Measurements from ENCODE around the gene CYP27A1. TPM values are rescaled to one million over a fixed set of nuclear protein-coding genes. Genes with fewer than 3 reads are reported as not detected.

CYP27A1 gene
- total RNA-seq = 1 to 10 TPM; 3.0 to 4.7 TPM

DNA sequence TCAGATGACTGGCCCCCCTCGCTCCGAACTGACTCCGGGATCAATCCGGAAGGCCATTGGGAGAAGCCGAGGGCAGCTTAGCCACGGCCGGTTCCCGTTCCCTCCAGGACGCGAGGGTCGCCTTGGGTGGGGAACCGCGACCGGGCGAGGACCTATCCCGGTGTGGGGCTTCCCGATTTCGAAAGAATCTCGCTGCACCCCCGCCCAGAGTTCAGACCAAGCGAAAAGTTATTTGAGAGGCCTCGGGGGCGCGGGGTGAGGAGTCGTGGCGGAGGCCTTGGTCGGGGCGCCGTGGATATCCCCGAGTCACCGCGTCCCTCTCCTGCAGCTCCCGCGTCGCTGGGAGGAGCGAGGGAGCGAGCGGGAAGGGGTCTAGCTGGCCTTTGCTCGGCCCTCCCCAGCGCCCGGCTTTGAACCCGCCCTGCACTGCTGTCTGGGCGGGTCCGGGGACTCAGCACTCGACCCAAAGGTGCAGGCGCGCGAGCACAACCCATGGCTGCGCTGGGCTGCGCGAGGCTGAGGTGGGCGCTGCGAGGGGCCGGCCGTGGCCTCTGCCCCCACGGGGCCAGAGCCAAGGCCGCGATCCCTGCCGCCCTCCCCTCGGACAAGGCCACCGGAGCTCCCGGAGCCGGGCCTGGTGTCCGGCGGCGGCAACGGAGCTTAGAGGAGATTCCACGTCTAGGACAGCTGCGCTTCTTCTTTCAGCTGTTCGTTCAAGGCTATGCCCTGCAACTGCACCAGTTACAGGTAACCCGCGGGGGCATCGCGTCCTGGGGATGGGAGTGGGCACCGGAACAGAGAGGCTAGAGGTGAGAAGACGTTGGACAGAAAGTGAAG is at the start of gene CYP27A1:
TSS of gene CYP27A1 (plus strand) at position 457 of the 837 bp plus-strand sequence. CDS start at position 493, 36 bp downstream.
- peak; percentile 36 for ATAC-seq (ENCODE audit: low read depth)
- peaks cover 56% of the 10 kb centered on the region for H3K27me3 Mint-ChIP-seq
- no peak within 1 kb of the TSS for H3K27ac Mint-ChIP-seq
- DNase-seq = peak; percentile 34
- peaks cover 5% of the 10 kb centered on the region for H3K9me3 Mint-ChIP-seq
- H3K4me1 Mint-ChIP-seq = no peaks in the 10 kb centered on the region
- POLR2A ChIA-PET = no interaction called here
- H3K4me3 Mint-ChIP-seq = peak within 1 kb of the TSS; percentile 31
- H3K36me3 Mint-ChIP-seq = peaks cover 8% of the 10 kb centered on the region

GRCh38 chr2:218732761-218733158 is 49.2 kb upstream of the CYP27A1 start:
- Mint-ChIP-seq H3K27me3 (no peaks in the 10 kb centered on the region), H3K9me3 (peaks cover under 1% of the 10 kb centered on the region), H3K27ac (no peak overlapping the region), H3K36me3 (peaks cover 3% of the 10 kb centered on the region), H3K4me1 (peaks cover 13% of the 10 kb centered on the region), H3K4me3 (no peak overlapping the region)
- ATAC-seq (ENCODE audit: low read depth) (no peak), DNase-seq (no peak)
- POLR2A ChIA-PET = no interaction called here

DNA sequence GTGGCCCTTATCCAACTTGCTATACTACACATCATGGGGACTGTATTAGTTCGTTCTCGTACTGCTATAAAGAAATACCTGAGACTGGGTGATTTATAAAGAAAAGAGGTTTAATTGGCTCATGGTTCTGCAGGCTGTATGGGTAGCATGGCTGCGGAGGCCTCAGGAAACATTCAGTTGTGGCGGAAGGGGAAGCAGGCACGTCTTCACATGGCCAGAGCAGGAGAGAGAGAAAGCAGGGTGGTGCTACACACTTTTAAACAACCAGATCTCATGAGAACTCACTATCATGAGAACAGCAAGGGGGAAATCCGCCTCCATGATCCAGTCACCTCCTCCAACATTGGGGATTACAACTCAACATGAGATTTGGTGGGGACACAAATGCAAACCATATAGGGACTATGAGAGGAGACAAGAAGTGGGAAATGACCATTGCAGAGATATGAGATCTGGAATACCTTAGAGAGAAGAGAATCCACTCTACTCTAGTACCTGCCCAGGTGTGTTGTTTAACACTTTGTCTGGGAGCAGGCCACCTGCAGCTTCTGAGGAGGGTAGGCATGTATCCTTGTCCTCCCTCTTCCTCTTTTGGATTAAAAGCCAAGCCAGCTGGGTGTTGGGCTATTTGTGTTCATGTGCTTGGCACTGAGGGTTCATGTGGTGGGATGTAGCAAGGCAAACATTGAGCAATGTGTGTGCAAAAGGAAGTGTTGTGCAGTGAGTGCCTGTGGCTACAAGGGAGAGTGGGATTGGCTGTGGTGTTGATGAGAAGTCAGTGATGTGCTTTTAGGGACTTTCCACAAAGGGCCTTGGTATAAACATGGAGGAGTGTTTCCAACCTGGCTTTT is 48.6 kb upstream of the CYP27A1 start:
- no peak for DNase-seq
- H3K4me1 Mint-ChIP-seq = peaks cover 13% of the 10 kb centered on the region
- peak overlapping the region; percentile 5 for H3K27ac Mint-ChIP-seq
- ATAC-seq (ENCODE audit: low read depth) = peak; percentile 36
- no peak overlapping the region for H3K4me3 Mint-ChIP-seq
- POLR2A ChIA-PET = no interaction called here
- no peaks in the 10 kb centered on the region for H3K9me3 Mint-ChIP-seq
- H3K36me3 Mint-ChIP-seq = peaks cover 6% of the 10 kb centered on the region
- H3K27me3 Mint-ChIP-seq = no peaks in the 10 kb centered on the region

DNA sequence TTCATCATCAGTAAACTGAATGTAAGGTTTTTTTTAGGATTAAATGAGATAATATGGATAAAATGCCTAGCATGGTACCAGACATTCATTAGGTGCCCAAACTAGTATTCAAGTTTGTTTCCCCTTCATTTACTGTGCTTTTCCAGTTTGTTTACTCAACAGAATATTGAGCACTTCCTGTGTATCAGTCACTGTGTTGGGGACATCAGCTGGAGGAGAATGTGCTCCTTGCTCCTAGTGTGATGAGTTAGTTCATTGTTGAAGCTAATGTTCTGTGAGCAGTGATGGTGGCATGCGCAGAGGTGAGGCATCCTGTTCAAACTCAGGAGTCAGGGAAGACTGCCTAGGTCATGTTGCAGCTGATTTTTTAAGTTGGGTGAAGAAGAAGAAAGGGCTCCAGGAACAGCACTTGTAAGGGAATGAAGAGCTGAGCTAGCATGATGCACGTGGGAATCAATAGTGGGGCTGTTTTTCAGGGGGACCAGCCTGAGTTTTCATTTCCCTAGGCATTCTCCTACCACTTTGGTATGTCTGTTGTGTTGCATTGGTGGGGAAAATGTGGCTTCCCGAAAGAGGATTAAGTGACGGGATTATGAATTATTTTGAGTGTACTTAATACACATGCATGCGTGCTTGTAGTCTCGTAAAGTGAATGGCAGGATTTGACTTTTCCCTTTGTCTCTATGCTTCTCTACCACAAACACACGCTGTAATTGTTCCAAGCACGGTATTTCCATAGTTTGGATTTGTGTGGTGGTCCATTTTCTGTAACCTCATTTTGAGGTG is 47.6 kb upstream of the CYP27A1 start:
- POLR2A ChIA-PET = no interaction called here
- Mint-ChIP-seq H3K27me3 (no peaks in the 10 kb centered on the region), H3K9me3 (no peaks in the 10 kb centered on the region), H3K4me1 (peaks cover 13% of the 10 kb centered on the region), H3K27ac (peak overlapping the region; percentile 24), H3K4me3 (no peak overlapping the region), H3K36me3 (peaks cover 6% of the 10 kb centered on the region)
- ATAC-seq (ENCODE audit: low read depth) (no peak), DNase-seq (no peak)

- Mint-ChIP-seq H3K36me3 (peaks cover 15% of the 10 kb centered on the region), H3K4me1 (peaks cover 13% of the 10 kb centered on the region), H3K27ac (no peak overlapping the region), H3K9me3 (no peaks in the 10 kb centered on the region), H3K27me3 (no peaks in the 10 kb centered on the region), H3K4me3 (no peak overlapping the region)
- no peak for ATAC-seq (ENCODE audit: low read depth)
- POLR2A ChIA-PET = no interaction called here
- DNase-seq = no peak
These were observed 45.4 kb upstream of the CYP27A1 start for GRCh38 chr2:218736531-218736930.

GRCh38 chr2:218743068-218743467 is 38.9 kb upstream of the CYP27A1 start:
- no peak for ATAC-seq (ENCODE audit: low read depth)
- POLR2A ChIA-PET = no interaction called here
- H3K27me3 Mint-ChIP-seq = no peaks in the 10 kb centered on the region
- no peak for DNase-seq
- H3K4me1 Mint-ChIP-seq = no peaks in the 10 kb centered on the region
- H3K36me3 Mint-ChIP-seq = peaks cover 32% of the 10 kb centered on the region
- H3K9me3 Mint-ChIP-seq = no peaks in the 10 kb centered on the region
- H3K27ac Mint-ChIP-seq = no peak overlapping the region
- H3K4me3 Mint-ChIP-seq = no peak overlapping the region

GRCh38 chr2:218744615-218745014 is 37.3 kb upstream of the CYP27A1 start:
- no peaks in the 10 kb centered on the region for H3K27me3 Mint-ChIP-seq
- H3K27ac Mint-ChIP-seq = no peak overlapping the region
- DNase-seq (no peak), ATAC-seq (ENCODE audit: low read depth) (no peak)
- H3K36me3 Mint-ChIP-seq = peaks cover 32% of the 10 kb centered on the region
- POLR2A ChIA-PET = no interaction called here
- no peak overlapping the region for H3K4me3 Mint-ChIP-seq
- no peaks in the 10 kb centered on the region for H3K9me3 Mint-ChIP-seq
- H3K4me1 Mint-ChIP-seq = no peaks in the 10 kb centered on the region

GRCh38 chr2:218745160-218745558 is 36.8 kb upstream of the CYP27A1 start:
- no peak for DNase-seq
- H3K4me3 Mint-ChIP-seq = no peak overlapping the region
- POLR2A ChIA-PET = no interaction called here
- H3K27ac Mint-ChIP-seq = no peak overlapping the region
- peaks cover 29% of the 10 kb centered on the region for H3K36me3 Mint-ChIP-seq
- no peak for ATAC-seq (ENCODE audit: low read depth)
- H3K9me3 Mint-ChIP-seq = no peaks in the 10 kb centered on the region
- no peaks in the 10 kb centered on the region for H3K27me3 Mint-ChIP-seq
- H3K4me1 Mint-ChIP-seq = no peaks in the 10 kb centered on the region

DNA sequence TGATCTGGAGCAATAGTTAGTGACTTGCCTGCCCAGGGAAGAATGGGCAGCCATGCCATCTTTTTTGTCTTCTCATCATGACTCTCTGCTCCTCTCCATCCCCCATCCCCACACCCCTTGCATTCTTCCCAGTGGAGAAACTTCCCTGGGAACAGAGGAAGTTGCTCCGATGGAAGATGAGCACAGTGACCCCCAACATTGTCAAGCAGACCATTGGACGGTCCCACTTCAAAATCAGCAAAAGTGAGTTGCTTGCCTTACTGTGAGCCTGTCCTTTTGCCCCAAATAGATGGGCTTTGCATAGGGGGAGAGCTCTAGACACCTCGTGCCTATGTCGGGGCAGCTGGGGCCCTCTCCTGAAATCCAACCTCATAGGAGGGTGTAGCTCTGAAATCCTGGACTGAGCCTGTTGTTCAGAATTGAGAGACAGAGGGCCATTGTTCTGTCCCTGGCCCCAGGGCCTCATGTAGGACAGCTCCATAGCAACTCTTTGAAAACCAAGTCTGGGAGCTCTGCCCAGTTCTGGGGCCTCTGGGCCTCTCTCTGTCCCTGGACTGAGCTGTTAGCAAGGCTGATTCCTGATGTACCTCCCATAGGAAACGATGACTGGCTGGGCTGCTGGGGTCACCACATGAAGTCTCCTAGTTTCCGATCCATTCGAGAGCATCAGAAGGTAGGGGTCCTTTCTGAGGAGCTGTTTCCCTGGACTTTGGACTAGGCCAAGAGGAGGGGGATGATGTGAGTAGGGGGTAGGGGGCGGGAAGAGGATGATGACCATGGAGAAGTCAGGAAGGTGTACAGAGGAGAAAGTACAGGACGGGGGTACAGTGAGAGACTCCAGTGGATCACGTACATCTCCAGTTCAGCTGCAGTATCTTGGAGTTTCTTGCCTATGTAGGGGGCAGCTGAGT is 36.1 kb upstream of the CYP27A1 start:
- H3K4me3 Mint-ChIP-seq = no peak overlapping the region
- POLR2A ChIA-PET = interaction anchor here (0.6 kb wide), 1 partner anchor 37 kb away, joined by 3 read pairs; no protein-coding TSS in a partner anchor
- ATAC-seq (ENCODE audit: low read depth) (no peak), DNase-seq (no peak)
- H3K9me3 Mint-ChIP-seq = no peaks in the 10 kb centered on the region
- no peaks in the 10 kb centered on the region for H3K4me1 Mint-ChIP-seq
- peaks cover 27% of the 10 kb centered on the region for H3K36me3 Mint-ChIP-seq
- H3K27ac Mint-ChIP-seq = no peak overlapping the region
- no peaks in the 10 kb centered on the region for H3K27me3 Mint-ChIP-seq

DNA sequence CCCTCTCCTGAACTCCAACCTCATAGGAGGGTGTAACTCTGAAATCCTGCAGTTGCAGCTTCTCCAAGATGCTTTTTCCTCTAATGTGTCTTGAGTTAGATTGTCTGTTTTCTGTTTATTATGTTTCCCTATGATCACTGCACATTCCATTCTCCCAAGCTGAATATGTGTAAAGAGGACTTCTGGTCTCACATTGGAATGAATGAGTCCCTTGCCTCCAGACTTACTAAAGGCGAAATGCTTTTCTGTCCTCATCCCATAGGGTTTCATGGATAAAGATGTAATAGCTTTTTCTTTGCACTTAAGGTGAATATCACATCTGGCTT is 35.5 kb upstream of the CYP27A1 start:
- Mint-ChIP-seq H3K27ac (no peak overlapping the region), H3K36me3 (peaks cover 27% of the 10 kb centered on the region)
- ATAC-seq (ENCODE audit: low read depth) = no peak

GRCh38 chr2:218746960-218747359 is 35.0 kb upstream of the CYP27A1 start:
- Mint-ChIP-seq H3K27ac (no peak overlapping the region), H3K27me3 (no peaks in the 10 kb centered on the region), H3K4me3 (no peak overlapping the region), H3K4me1 (no peaks in the 10 kb centered on the region), H3K9me3 (no peaks in the 10 kb centered on the region), H3K36me3 (peaks cover 27% of the 10 kb centered on the region)
- no peak for ATAC-seq (ENCODE audit: low read depth)
- DNase-seq = no peak
- POLR2A ChIA-PET = no interaction called here

More for the DNA sequence above, 35.5 kb upstream of the CYP27A1 start:
- Mint-ChIP-seq H3K4me3 (no peak overlapping the region), H3K27me3 (no peaks in the 10 kb centered on the region), H3K4me1 (no peaks in the 10 kb centered on the region), H3K9me3 (no peaks in the 10 kb centered on the region)
- POLR2A ChIA-PET = interaction anchor here (0.6 kb wide), 1 partner anchor 38 kb away, joined by 3 read pairs; no protein-coding TSS in a partner anchor
- no peak for DNase-seq

- no peak for ATAC-seq (ENCODE audit: low read depth)
- Mint-ChIP-seq H3K4me3 (no peak overlapping the region), H3K4me1 (no peaks in the 10 kb centered on the region), H3K36me3 (peaks cover 27% of the 10 kb centered on the region), H3K27me3 (no peaks in the 10 kb centered on the region), H3K27ac (no peak overlapping the region), H3K9me3 (no peaks in the 10 kb centered on the region)
- no peak for DNase-seq
- POLR2A ChIA-PET = no interaction called here
These were observed 33.1 kb upstream of the CYP27A1 start for GRCh38 chr2:218748741-218749441.
